NCI-H460 (cell line): ENCODE data around the gene FTCDNL1. TPM values are rescaled to one million over a fixed set of nuclear protein-coding genes. Genes with fewer than 3 reads are reported as not detected.

Experiments
- DNase-seq: peaks from one replicate; pipeline ENCODE4 v3.0.0-alpha.2; 2016; ENCODE audit warnings: low read depth; ENCODE audit errors: extremely low read depth
- polyA plus RNA-seq: library from polyadenylated mRNA; depleted of rRNA; stranded (reverse); fragments of >200 nt; gene quantifications from 2 replicates; pipeline ENCODE4 v1.2.3, GENCODE V29; 2014; cell fraction: nucleus; rRNA removed
- total RNA-seq: library from RNA; depleted of rRNA; stranded (reverse); fragments of >200 nt; shearing (Covaris generic); gene quantifications from 2 replicates; pipeline ENCODE4 v1.2.3, GENCODE V29; 2014; rRNA removed

FTCDNL1 gene
- 1.5 and 2.1 TPM in 2 replicates for total RNA-seq
- polyA plus RNA-seq: not detected in 2 replicates

DNA sequence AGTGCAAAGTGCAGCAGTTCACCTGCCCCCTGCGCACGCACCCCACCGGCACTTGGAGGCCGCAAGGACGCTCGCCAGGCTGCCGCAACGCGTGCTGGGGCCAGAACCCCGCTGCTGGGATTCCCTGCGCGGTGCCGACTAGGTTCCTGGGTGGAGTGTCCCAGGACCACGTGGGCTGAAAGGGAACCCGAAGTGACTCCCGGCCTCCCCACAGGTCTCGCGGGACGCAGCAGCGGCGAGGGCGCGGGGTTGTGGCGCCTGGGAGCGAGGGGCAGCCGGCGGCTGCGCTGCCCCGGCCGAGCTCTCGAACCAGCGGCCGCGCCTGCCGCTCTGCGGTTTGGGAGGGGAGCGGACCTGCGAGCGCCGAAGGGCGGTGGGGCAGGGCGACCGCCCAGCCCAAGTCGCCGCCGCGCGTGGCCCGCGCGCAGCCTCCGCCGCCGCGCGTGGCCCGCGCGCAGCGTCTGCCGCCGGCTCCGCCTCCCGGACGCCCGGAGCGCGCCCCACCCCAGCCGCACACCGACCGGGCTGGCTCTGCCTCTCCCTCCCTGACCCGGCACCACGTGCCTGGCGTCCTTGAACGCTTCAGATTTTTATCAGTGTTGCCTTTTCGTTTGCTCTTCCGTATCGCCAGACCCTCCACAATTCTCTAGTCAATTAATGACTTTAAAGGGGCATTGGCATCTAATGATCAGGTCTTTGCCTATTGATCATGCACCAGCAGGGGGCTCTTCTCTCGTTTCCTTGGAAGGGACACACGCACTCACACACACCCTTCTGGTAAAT is at the start of gene FTCDNL1:
Gene FTCDNL1, minus strand, starts transcription at position 475 of the 783 bp plus-strand sequence. CDS start 2,230 bp downstream, outside the sequence.
- DNase-seq: peak; percentile 57

DNA sequence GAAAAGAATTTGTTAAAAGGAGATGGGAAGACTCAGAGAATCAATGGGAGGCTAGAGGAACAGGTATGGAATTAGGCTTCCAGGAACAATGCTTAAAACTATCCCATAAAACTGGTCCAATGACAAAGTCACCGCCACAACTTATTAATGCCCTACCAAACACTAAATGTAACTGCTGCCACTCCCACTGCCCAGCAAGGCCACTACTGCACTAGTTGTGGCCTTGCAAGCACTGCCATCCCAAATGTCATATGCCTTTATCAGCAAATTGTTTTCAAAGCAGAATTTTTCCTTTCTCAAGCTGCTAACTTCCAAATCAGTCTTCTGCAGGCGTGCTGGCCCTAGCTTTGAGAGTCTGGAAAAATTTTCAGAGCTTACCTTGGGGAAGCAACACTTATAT is 45.6 kb upstream of the FTCDNL1 start:
- no peak for DNase-seq

DNA sequence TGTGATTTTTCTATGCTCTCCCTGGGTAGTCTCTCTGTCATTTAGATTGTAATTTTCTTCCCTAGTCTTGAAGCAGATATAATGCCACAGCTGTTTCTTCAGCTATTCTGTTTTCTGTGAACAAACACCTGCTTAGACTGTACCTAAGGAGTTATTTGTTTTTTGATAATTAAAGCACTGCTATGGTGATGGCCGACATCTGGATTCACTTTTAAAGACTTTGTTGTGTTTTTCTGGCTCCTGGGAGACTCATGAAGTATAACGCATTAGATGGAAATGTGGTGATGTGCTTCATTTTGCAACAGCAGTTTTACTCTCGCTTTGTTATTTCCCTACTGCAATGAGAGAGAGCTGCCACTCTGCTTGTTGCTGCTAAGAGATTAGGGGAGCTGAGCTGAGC is 44.4 kb upstream of the FTCDNL1 start:
- no peak for DNase-seq

DNA sequence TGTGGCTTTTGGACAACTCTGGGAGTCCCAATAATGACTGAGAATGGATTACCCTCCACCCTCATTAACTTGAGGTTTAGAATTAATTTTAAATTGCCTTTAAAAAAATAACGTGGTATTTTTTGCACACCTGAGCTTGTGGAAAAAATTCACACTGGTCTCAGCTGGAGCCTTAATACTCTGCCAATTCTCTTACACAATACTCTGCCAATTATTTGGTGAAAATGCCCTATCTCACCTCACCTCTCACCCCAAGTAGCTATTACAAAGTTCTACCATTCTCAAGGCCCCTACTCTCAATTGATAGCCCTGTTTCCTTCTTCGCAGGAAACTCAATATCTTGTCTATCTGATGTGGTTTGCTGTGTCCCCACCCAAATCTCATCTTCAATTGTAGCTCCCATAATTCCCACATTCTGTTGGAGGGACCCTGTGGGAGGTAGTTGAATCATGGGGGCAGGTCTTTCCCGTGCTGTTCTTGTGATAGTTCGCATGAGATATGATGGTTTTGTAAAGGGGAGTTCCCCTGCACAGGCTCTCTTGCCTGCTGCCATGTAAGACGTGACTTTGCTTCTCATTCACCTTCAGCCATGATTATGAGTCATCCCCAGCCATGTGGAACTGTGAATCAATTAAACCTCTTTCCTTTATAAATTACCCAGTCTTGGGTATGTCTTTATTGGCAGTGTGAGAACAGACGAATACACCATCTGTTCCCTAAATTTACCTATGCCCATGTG is 32.7 kb upstream of the FTCDNL1 start:
- no peak for DNase-seq

DNA sequence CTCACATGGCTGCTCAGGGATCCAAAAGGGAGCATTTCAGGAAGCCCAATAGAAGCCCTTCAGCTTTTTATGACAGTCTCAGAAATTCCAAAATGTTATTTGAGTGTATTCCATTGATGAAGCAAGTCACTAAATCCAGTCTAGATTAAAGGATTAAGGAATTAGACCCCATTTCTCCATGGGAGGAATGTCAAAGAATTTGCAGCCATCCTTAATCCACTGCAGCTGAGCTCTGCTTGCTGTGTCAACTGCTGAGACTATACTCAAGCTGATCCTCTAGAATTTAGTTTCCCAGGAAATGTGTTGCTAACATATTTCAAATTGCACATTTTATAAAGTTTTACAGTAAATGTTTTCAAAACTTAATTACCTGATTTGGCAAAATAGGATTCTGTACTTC is 31.7 kb upstream of the FTCDNL1 start:
- no peak for DNase-seq

DNA sequence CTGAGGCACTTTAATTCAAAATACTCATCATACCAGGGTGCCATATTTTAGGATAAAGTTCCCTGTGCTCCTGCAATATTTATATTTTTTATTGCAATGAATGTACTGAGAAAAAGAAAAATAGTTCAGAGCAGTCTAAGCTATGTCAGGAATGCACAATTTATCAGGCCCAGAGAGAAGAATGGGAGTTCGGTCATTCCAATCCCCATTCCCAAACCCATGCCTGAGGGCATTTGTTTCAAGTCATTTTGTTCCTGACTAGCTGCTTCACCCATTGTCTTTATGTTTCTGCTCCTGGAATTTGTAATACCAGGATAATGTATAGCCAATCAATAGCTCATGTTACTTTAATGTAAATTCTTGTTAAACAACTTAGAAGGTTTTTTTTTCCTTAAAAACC is 24.4 kb upstream of the FTCDNL1 start:
- no peak for DNase-seq

DNA sequence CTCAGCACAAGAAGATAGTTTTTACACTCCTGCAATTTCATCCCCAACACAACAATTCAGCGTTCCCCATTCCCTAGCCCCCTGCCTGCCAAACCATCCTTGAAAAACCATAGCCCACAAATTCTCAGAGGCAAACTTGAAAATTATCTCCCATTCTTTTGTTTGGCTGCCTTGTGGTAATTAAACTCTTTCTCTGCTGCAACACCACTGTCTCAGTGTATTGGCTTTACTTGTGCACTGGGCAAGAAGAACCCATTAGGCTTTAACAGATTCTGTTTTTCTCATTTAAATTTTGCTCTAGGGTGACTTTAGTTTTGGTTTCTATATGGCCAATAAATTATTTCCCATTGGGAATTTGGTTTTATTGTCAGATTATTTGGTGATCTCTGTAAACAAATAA is 23.2 kb upstream of the FTCDNL1 start:
- DNase-seq: no peak

DNA sequence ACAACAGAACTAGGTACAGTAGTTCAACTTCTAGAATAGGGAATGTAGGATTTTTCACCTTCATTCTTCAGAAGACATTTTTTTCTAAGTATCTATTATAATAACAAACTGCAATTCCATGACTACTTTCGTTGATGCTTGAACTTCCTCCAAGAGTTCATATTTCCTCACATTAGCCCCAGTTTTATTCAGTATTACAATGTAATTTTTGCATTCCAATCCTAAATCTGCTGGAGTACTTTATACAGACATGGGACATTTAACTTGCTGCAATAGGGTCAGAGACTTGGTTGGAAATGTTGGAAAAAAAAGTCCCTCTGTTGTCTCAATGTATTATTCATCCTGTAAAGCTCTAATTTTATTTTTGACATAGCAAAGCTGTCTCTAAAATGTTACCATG is 19.6 kb upstream of the FTCDNL1 start:
- DNase-seq: no peak

DNA sequence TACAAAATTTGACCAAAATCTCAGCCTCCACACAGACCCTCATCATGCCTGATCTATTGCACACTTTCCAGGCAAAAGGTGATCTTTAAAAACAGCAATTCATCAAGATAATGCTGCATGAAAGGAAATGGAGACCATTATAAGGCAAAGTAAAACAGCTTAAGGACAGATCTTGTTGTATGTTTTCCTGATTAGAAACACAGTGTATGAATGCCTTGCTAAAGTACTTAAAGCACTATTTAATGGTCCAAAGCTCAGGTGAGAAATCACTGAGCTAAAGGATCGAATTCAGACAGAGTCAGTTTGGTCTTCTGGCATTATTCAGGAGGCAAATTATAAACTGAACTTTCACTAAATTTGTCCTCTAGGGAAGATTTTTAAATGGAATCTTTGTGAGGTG is 18.7 kb upstream of the FTCDNL1 start:
- no peak for DNase-seq

DNA sequence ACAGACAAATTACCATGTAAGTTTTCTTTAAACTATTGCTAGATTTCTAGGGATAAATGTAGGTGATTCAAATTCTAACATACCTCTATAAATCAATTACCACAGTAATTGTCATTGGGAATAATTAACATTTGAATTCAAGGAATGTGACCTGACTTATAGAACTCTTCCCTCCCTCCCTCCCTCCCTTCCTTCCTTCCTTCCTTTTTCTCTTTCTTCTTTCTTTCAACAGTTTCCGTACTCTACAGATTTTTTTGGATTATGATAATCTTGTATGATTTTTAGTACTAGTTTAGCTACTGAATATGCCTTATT is 18.2 kb upstream of the FTCDNL1 start:
- no peak for DNase-seq

DNA sequence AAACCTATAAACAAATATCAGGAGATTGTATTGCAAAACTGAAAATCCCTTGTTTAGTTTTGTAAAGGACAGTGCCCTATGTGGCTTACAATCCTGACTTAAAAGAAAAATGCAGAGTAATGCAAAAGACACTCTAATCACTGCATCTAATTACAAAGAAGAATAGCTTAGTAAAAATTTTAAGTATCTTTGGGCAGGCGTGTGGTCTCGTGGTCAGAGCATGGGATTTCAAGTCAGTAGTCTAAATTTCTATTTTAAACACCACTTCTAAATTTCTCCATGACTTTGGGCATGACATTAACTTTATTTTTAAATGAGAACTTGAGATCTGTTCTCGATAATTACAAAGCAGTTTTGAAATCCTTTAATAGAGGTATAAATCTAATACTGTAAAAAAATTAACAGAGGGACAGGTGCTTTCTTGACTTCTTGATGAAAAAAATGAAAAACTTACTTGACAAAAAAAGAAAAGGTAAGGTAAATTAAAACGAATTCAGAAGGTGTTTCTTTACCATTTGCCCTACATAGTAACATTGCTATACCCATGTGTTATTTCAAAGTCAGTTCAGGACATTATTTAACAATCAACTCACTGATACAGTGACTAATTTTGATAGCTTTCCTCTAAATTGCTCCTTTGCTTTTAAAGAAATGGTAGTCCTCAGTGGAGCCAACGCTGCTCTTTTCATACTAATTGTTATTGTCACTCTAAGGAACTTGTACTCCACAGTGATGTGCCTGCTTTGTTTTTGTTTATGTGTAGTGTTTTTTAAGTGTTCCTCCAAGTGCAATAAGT is 17.6 kb upstream of the FTCDNL1 start:
- DNase-seq: no peak

DNA sequence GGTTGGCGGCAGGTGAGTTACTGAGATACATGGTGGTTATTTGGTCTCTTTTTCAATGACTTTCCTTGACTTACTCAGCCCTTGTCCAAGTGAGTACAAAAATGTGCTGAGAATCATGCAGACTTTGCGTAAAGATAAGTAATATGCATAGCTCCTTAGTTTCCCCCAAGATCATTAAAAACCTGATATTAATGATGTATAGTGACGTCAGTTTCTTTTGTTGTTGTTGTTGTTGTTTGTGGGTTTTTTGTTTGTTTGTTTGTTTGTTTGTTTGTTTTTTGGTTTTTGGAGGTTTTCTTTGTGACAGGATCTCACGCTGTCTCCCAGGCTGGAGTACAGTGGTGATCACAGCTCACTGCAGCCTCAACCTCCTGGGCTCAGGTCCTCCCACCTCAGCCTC is 14.9 kb upstream of the FTCDNL1 start:
- no peak for DNase-seq

DNA sequence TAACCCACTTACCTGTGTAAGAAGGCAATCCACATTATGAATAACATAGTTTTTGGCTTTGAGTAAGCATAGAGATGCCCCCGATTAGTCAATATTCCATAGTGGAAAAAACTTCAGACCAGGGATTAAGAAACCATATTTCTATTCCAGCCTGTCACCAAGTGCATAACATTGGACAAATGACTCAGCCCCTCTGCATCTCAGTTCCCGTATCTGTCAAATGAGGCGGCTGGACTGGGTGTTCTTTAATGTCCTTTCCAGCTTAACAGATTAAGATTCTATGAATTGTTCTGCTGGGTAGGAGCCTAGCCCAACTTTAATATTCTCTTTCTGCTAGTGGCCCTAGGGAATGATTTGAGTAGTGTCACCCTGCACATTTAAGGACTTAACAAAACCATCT is 11.8 kb upstream of the FTCDNL1 start:
- DNase-seq: no peak

DNA sequence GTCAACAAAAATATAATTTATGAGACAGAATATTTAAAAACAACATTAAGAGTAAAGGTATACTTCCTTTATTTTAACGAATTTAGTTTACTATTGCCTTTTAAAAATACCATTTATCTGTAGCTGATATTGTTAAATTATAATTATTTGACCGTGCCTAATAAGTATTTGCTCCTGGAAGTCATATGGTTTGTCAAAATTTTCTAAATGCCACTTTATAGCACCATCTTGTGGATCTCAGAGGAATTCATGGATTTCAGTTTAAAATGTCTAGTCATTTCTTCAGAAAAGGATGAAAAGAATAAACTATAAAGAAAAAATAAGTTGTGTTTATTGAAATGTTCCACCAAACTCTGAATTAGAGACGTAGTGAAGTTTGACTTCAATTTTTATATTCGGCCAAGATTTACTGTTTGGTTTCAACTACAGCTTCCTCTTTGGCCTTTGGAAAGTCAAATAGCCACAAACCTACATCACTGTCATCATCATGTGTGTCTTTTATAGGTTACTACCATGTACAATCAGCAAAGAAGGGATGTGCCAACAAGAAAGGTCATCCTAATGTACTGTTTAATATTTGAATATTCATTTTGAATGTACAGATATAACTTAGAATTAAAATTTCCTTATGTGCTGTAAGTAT is 10.3 kb upstream of the FTCDNL1 start:
- DNase-seq: peak; percentile 25

DNA sequence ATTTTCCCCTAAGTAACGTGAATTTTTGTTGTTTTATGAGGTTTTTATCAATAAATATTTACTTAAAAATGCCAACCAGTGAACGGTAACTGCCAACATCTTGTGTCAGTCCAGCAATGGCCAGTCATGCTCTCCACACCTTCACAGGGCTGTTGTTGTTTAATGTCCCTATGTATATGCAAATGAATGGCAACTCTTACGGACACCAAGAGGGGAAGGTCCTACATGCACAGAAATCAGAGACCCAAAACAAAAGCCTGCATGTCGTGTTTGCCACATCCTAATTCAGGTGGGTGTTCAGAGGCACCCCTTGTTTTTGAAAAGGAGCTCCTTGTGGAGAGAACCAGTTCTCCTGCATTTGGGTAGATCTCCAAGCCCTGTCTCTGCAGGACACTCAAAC is 4.8 kb upstream of the FTCDNL1 start:
- DNase-seq: no peak

DNA sequence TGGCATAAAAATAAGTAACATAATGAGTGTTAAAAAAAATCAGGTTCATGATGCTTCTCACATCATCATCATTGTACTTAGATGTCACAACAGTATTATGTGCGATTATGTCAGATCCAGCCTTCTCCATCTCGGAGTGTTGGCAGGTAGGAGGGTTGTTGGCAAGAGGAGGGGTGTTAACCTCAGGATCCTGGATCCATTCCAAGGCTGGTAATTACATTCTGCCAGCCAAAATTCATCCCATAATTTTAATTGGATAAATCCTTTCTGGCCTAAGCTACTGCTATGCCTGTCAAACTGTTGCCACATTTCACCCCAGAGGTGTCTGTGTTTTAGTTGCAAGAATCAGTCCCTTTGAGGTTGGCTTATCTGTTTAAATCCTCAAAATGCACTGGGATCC is 891 bp upstream of the FTCDNL1 start:
- no peak for DNase-seq

DNA sequence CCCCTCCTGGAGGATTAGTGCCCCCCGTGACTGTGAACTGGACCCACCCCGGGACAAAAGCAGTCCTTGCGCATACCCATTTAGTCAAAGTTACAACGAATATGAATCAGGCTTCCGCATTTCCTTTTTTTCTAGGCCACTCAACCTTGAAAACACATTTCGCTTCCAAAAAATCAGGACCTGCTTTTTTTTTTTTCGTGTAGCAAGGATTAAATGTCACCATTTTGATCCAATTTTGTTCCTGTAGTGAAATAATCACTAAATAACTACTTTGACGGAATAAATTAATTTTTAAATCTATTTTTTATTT is 464 bp upstream of the FTCDNL1 start:
- no peak for DNase-seq

DNA sequence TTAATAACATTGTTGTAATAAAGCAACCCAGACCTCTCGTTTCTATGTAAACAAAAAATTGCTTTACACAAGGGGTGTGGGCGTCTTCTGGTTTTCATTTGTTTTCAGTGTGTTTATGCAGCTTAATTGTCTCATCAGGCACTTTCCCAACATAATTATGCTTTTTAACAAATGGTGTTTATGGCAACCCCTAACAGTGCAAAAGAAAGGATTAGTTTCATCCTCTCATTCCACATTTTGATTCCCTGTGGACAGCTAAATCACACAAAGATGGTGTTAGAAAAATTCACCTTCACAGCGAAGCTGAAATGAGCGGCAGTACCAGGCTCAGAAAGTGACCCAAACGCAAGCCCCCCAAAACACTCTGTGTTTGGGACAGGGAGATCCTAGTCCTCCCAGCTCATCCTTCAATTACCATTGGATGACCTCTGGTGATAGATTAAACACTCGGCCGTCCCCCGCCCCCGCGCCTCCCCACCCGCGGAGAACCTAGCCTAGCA is 724 bp downstream of the FTCDNL1 start:
- no peak for DNase-seq

DNA sequence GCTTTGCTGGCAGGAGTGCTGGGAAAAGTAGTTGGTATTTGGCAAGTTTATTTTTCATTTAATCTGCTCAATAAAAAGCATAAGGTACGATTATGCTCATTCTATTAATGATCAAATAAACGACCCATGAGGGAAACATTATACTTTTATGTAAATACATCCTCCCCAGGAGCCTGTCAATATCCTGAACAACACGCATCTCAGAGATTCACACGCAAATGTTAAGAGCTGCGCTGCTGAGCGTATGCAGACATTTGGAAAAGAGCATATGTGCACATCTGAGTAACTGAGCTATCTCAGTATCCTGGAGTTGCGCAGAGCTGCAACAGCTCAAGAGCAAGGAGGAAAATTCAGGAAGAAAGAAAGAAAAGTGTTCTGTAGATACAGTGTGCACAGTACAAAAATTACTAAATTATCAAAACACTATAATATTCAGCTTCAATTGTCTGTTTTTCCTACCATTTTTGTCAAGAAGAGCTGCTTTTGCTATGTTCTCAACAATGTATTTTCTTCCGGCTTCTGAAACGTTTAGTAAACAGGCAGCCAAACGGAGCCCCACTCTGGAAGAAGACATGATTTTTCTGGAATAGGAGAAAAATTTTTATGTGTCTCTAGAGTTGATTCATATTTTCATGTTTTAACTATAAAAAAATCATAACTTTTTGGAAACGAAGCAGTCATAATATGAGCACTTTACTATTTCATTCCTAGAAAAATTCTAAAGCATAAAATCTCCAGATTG is 2.4 kb downstream of the FTCDNL1 start:
- peak; percentile 19 for DNase-seq

DNA sequence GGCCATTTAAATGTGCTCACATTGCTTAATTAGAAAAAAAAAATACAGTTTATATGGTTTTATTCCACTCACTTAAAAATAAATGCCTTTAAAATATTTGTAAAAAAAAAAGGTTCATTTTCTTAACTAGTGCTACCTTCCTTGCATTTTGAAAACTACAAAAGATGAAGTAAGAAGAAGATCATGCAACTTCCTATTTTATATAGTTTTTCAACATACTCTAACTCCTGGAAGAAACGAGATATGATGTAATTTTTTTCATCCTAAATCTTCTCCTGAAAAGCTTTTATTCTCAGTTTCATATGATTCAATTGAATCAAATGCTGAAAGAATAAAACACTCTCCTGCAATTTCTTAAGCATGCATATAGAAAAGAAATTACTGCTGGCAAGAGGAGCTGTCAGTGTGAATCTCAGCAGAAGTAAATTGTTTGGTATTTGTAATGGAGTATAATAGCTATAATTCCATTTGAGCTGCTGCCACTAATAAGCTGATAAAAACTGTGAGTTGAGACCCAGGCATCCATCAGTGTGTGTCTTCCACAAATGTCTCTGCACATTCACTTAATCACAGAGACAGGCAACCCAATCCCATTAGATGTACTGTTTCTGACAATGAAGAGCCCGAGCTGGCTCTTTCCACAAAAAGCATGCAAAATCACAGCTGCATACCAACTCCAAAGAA is 3.7 kb downstream of the FTCDNL1 start:
- no peak for DNase-seq
